GM12878 (cell line): ENCODE data around the gene STKLD1.

ENCODE experiments used
- CBFB ChIP-seq: IDR thresholded peaks from 2 replicates; pipeline ENCODE4 v1.6.1; 2016; ENCODE audit warnings: antibody characterized with exemption, low read depth
- CBX3 ChIP-seq: fragments of 200-600 bp; sonication (generic); IDR thresholded peaks from 2 replicates; pipeline ENCODE4 v1.6.1; 2016; ENCODE audit warnings: low read depth, borderline replicate concordance
- EGR1 ChIP-seq, 2 experiments: IDR thresholded peaks; 1 replicate in 1 of 2; 2 replicates in 1 of 2; pipeline ENCODE4 v1.6.1; 2011 to 2012; ENCODE audit warnings: low read depth in 2 of 2, low read length in 2 of 2, borderline replicate concordance in 1 of 2, mild to moderate bottlenecking in 1 of 2, moderate library complexity in 1 of 2
- EZH2 ChIP-seq: IDR thresholded peaks from 2 replicates; pipeline ENCODE4 v1.6.1; 2012; ENCODE audit warnings: low read depth, mild to moderate bottlenecking, control low read depth, inconsistent platforms, low read length, borderline replicate concordance; ENCODE audit not compliant: control insufficient read depth
- FOXM1 ChIP-seq: IDR thresholded peaks from 2 replicates; pipeline ENCODE4 v1.6.1; 2012; ENCODE audit warnings: low read depth, mild to moderate bottlenecking, inconsistent platforms, low read length, moderate library complexity
- GABPA ChIP-seq: IDR thresholded peaks from 2 replicates; pipeline ENCODE4 v1.6.1; 2014; ENCODE audit warnings: antibody characterized with exemption, low read depth, mild to moderate bottlenecking, inconsistent platforms
- NKRF ChIP-seq: fragments of 450-650 bp; conservative IDR thresholded peaks from 2 replicates; pipeline ENCODE4 v1.6.1; 2017; ENCODE audit warnings: mild to moderate bottlenecking, moderate library complexity
- RELA ChIP-seq: fragments of 450-650 bp; IDR thresholded peaks from 2 replicates; pipeline ENCODE4 v1.8.0; 2014; ENCODE audit warnings: borderline replicate concordance; ENCODE audit not compliant: partially characterized antibody
- SP1 ChIP-seq: IDR thresholded peaks from one replicate; pipeline ENCODE4 v1.6.1; 2011; ENCODE audit warnings: low read depth, low read length
- TF ChIP-seq, protein P1 (sequence below), 3 experiments: IDR thresholded peaks in 2 of 3; conservative IDR thresholded peaks in 1 of 3; 2 replicates each; pipeline ENCODE4 v1.5.1; 2011; ENCODE audit warnings: low read depth in 3 of 3, low read length in 3 of 3, mild to moderate bottlenecking in 3 of 3, control low read depth in 2 of 3, moderate library complexity in 2 of 3, inconsistent platforms in 1 of 3, mixed read lengths in 1 of 3; ENCODE audit not compliant: control insufficient read depth in 2 of 3, insufficient read depth in 1 of 3; ENCODE audit errors: extremely low read depth in 1 of 3

- TF ChIP-seq, protein P1, sequence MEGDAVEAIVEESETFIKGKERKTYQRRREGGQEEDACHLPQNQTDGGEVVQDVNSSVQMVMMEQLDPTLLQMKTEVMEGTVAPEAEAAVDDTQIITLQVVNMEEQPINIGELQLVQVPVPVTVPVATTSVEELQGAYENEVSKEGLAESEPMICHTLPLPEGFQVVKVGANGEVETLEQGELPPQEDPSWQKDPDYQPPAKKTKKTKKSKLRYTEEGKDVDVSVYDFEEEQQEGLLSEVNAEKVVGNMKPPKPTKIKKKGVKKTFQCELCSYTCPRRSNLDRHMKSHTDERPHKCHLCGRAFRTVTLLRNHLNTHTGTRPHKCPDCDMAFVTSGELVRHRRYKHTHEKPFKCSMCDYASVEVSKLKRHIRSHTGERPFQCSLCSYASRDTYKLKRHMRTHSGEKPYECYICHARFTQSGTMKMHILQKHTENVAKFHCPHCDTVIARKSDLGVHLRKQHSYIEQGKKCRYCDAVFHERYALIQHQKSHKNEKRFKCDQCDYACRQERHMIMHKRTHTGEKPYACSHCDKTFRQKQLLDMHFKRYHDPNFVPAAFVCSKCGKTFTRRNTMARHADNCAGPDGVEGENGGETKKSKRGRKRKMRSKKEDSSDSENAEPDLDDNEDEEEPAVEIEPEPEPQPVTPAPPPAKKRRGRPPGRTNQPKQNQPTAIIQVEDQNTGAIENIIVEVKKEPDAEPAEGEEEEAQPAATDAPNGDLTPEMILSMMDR (IDR thresholded peaks at IDR 0.05 in 2 of 3, conservative IDR thresholded peaks at IDR 0.05 in 1 of 3; ENCODE audit: control insufficient read depth in 2 of 3, extremely low read depth in 1 of 3, insufficient read depth in 1 of 3, low read depth in 3 of 3, low read length in 3 of 3), result no peak
- no peak for TF ChIP-seq EZH2
- TF ChIP-seq EGR1 (IDR thresholded peaks at IDR 0.05; ENCODE audit: borderline replicate concordance in 1 of 2, low read depth in 2 of 2, low read length in 2 of 2), result no peak
- no peak for TF ChIP-seq NKRF
- TF ChIP-seq SP1, result no peak
- TF ChIP-seq CBX3, result no peak
- TF ChIP-seq RELA, result no peak
- no peak for TF ChIP-seq CBFB
- no peak for TF ChIP-seq GABPA
- no peak for TF ChIP-seq FOXM1
These were observed 13.7 kb upstream of the STKLD1 start for GRCh38 chr9:133362359-133363044.
